Kidney (tissue), 14 donors: ENCODE measurements around the gene IPCEF1. TPM values are rescaled to one million over a fixed set of nuclear protein-coding genes. Genes with fewer than 3 reads are reported as not detected.
A peak's percentile ranks its signal among the peaks of the same experiment; 100 is the strongest.

Experiments used
- DNase-seq, 5 donors: peaks; one replicate each; pipeline ENCODE4 v3.0.0-alpha.2; 2013 to 2020
- FAIRE-seq: peaks from 2 replicates; lab custom pipeline; 2012; peaks lifted over from hg19 to GRCh38; lab: Jason Lieb, UNC
- H3K27ac ChIP-seq, 2 donors: one replicate each; pipeline ENCODE4 v1.7.0; 2013; ENCODE audit warnings: low read depth in 2 of 2, low read length in 2 of 2, inconsistent platforms in 1 of 2
- H3K27me3 ChIP-seq: one replicate; pipeline ENCODE4 v1.7.1; 2013; ENCODE audit warnings: low read length, inconsistent platforms; ENCODE audit not compliant: control insufficient read depth, insufficient read depth
- H3K36me3 ChIP-seq, 3 donors: one replicate each; pipeline versions ENCODE4 v1.7.0 to v1.7.1; 2013; ENCODE audit warnings: low read length in 3 of 3, control low read depth in 1 of 3, inconsistent platforms in 1 of 3; ENCODE audit not compliant: insufficient read depth in 3 of 3, control insufficient read depth in 2 of 3
- H3K4me1 ChIP-seq, 3 donors: one replicate each; pipeline versions ENCODE4 v1.7.0 to v1.7.1; 2013; ENCODE audit warnings: low read length in 3 of 3, inconsistent platforms in 1 of 3, low read depth in 1 of 3; ENCODE audit not compliant: control insufficient read depth in 2 of 3, insufficient read depth in 2 of 3
- H3K4me3 ChIP-seq, 3 donors: one replicate each; pipeline versions ENCODE4 v1.7.0 to v1.8.1; 2013; ENCODE audit warnings: low read length in 3 of 3, control low read depth in 1 of 3, inconsistent platforms in 1 of 3
- H3K9ac ChIP-seq, 3 donors: one replicate each; pipeline versions ENCODE4 v1.7.0 to v1.7.1; 2013; ENCODE audit warnings: low read length in 3 of 3, control low read depth in 1 of 3, inconsistent platforms in 1 of 3
- H3K9me3 ChIP-seq, 3 donors: one replicate each; pipeline versions ENCODE4 v1.7.0 to v1.7.1; 2013; ENCODE audit warnings: low read length in 3 of 3, control low read depth in 1 of 3, inconsistent platforms in 1 of 3; ENCODE audit not compliant: control insufficient read depth in 2 of 3, insufficient read depth in 1 of 3
- CTCF ChIP-seq: IDR thresholded peaks from 3 replicates; pipeline ENCODE4 v1.5.1; 2012; ENCODE audit warnings: mild to moderate bottlenecking, moderate library complexity, borderline replicate concordance; ENCODE audit not compliant: insufficient read depth; ENCODE audit errors: extremely low read depth
- intact Hi-C: fragments of 100-400 bp; cut with DNase I; formaldehyde crosslinking; loops from one replicate; pipeline ENCODE4 v1.11.1; 2022
- polyA plus RNA-seq: library from polyadenylated mRNA; stranded (reverse); fragments of 350-450 nt; fragmentation: Illumina TruSeq; extraction: RNeasy Lipid Tissue Mini Kit (QIAGEN cat#74804); gene quantifications from one replicate; pipeline ENCODE4 v1.2.3, GENCODE V29; 2014; ENCODE audit warnings: low read depth, low replicate concordance; ENCODE audit not compliant: insufficient read depth
- total RNA-seq: library from RNA; stranded (reverse); fragmentation: NEBNext Ultra II Directional; extraction: Animal tissue kit (Norgen Biotek cat#: 25700); gene quantifications from one replicate; pipeline ENCODE4 v1.2.1, GENCODE V29; 2021
- donor health status: control.
- donor health status: control.
- donor health status: control.
- donor health status: control.
- donor health status: control.
- donor health status: DM: yes; HTN: yes; CAD: no.
- donor health status: Normal renal cell carcinoma (clear cell type).

IPCEF1 gene
- total and polyA plus RNA-seq, 2 donors from 2014 or later, result 2.7 to 25.9 TPM

GRCh38 chr6:154285826-154286225, 70.8 kb downstream of the IPCEF1 start:
- no peak for FAIRE-seq
- no peak overlapping the region for H3K27ac ChIP-seq
- TF ChIP-seq CTCF, result no peak
- H3K9me3 ChIP-seq, result no peaks in the 10 kb centered on the region
- no peaks in the 10 kb centered on the region for H3K36me3 ChIP-seq
- DNase-seq, result peak in 1 of 5 donors; percentile 60
- H3K4me3 ChIP-seq, result no peak overlapping the region
- intact Hi-C loops, result no loop called here
- H3K27me3 ChIP-seq, result no peaks in the 10 kb centered on the region
- peaks cover 0 to 3% (median 0%) of the 10 kb centered on the region in 3 donors for H3K4me1 ChIP-seq
- no peak overlapping the region for H3K9ac ChIP-seq

- H3K36me3 ChIP-seq, result no peaks in the 10 kb centered on the region
- H3K27me3 ChIP-seq, result no peaks in the 10 kb centered on the region
- H3K9ac ChIP-seq, result no peak overlapping the region
- no peaks in the 10 kb centered on the region for H3K9me3 ChIP-seq
- FAIRE-seq (no peak), DNase-seq (no peak)
- TF ChIP-seq CTCF, result no peak
- no peak overlapping the region for H3K27ac ChIP-seq
- intact Hi-C loops, result no loop called here
- H3K4me3 ChIP-seq, result no peak overlapping the region
- H3K4me1 ChIP-seq, result no peaks in the 10 kb centered on the region
These were observed 72.2 kb downstream of the IPCEF1 start for GRCh38 chr6:154284313-154284853.

DNA sequence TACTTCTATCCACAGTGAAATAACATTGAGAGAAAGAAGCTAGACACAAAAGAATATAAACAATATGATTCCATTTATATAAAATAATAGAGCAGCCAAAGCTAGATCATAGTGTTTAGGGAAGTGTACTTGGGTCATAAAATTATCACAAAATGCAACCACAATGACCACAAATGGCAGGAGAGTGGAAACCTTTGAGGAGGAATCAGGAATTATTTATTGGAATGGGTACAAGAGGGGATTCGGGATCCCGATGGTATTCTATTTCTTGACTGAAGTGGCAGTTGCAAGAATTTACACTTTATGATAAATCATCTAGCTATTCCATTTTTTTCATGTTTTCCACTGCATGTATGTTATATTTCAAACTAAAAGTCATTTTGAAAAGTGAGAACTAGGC, 76.1 kb downstream of the IPCEF1 start:
- DNase-seq (no peak), FAIRE-seq (no peak)
- H3K9me3 ChIP-seq, result no peaks in the 10 kb centered on the region
- intact Hi-C loops, result no loop called here
- H3K27me3 ChIP-seq, result no peaks in the 10 kb centered on the region
- no peak overlapping the region for H3K9ac ChIP-seq
- H3K36me3 ChIP-seq, result no peaks in the 10 kb centered on the region
- H3K4me3 ChIP-seq, result no peak overlapping the region
- H3K27ac ChIP-seq, result no peak overlapping the region
- no peak for TF ChIP-seq CTCF
- no peaks in the 10 kb centered on the region for H3K4me1 ChIP-seq

DNA sequence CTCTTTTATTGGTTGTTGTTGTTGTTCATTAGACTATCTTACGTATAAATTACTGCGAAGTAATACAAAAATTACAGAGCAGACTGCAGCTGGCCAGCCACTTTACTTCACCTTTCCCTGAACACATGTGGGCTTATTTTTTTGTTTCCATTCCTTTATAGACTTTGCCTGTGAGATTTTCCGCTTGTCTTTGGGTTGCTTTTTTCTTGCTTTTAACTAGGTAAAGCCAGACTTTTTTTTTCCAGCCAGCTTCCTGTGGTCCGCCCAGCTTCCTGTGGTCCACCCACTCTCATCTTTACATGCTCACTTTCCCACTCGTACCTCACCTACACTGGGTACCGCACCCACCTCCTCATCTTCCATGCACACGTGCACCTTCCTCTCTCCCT, 79.0 kb downstream of the IPCEF1 start:
- DNase-seq (no peak), FAIRE-seq (no peak)
- no peaks in the 10 kb centered on the region for H3K36me3 ChIP-seq
- intact Hi-C loops, result loop anchor here (10.0 kb wide), 1 partner anchor 123 kb away; no protein-coding TSS in a partner anchor
- H3K9ac ChIP-seq, result no peak overlapping the region
- TF ChIP-seq CTCF, result no peak
- no peak overlapping the region for H3K27ac ChIP-seq
- H3K4me3 ChIP-seq, result peak overlapping the region in 2 of 3 donors; percentile 3 to 46
- no peaks in the 10 kb centered on the region for H3K9me3 ChIP-seq
- no peaks in the 10 kb centered on the region for H3K4me1 ChIP-seq
- H3K27me3 ChIP-seq, result no peaks in the 10 kb centered on the region
